Neuronal stem cell (in vitro differentiated cells): Measurements from ENCODE around the gene APIP.

Source experiments
- DNase-seq: peaks from one replicate; pipeline ENCODE4 v3.0.0-alpha.2; 2013; ENCODE audit warnings: low spot score
- H2AFZ ChIP-seq: one replicate; pipeline ENCODE4 v1.6.1; 2013; ENCODE audit warnings: mild to moderate bottlenecking, low read length, inconsistent platforms
- H2AK5ac ChIP-seq: 2 replicates; pipeline ENCODE4 v1.6.1; 2013; ENCODE audit warnings: low read depth, mild to moderate bottlenecking, inconsistent platforms, low read length, moderate library complexity, mixed read lengths
- H2BK120ac ChIP-seq: 2 replicates; pipeline ENCODE4 v1.6.1; 2013; ENCODE audit warnings: low read depth, mild to moderate bottlenecking, inconsistent platforms, low read length, moderate library complexity, mixed read lengths
- H2BK12ac ChIP-seq: one replicate; pipeline ENCODE4 v1.6.1; 2013; ENCODE audit warnings: low read length, inconsistent platforms
- H2BK15ac ChIP-seq: 2 replicates; pipeline ENCODE4 v1.6.1; 2013; ENCODE audit warnings: mild to moderate bottlenecking, low read length, inconsistent platforms, mixed read lengths
- H2BK5ac ChIP-seq: one replicate; pipeline ENCODE4 v1.6.1; 2013; ENCODE audit warnings: inconsistent platforms, mild to moderate bottlenecking, low read length, moderate library complexity
- H3K14ac ChIP-seq: one replicate; pipeline ENCODE4 v1.6.1; 2013; ENCODE audit warnings: low read length, inconsistent platforms
- H3K18ac ChIP-seq: 2 replicates; pipeline ENCODE4 v1.6.1; 2013; ENCODE audit warnings: low read length, inconsistent platforms
- H3K23ac ChIP-seq: 2 replicates; pipeline ENCODE4 v1.6.1; 2013; ENCODE audit warnings: low read depth, mild to moderate bottlenecking, mixed read lengths, low read length, inconsistent platforms; ENCODE audit not compliant: poor library complexity
- H3K27ac ChIP-seq: replicated peaks from 3 replicates; pipeline ENCODE4 v1.5.1; 2013; ENCODE audit warnings: low read length, inconsistent platforms
- H3K27me3 ChIP-seq, 3 experiments: 2 replicates each; pipeline ENCODE4 v1.6.1; 2013; ENCODE audit warnings: low read length in 3 of 3, mild to moderate bottlenecking in 2 of 3, inconsistent platforms in 1 of 3, low read depth in 1 of 3, mixed read lengths in 1 of 3, moderate library complexity in 1 of 3; ENCODE audit not compliant: control insufficient read depth in 3 of 3, insufficient read depth in 3 of 3
- H3K36me3 ChIP-seq, 2 donors: replicated peaks in 1 of 2; 2 replicates each; pipeline ENCODE4 v1.6.1; 2013; ENCODE audit warnings: low read length in 2 of 2; ENCODE audit not compliant: control insufficient read depth in 2 of 2, insufficient read depth in 2 of 2
- H3K4ac ChIP-seq: 2 replicates; pipeline ENCODE4 v1.6.1; 2013; ENCODE audit warnings: inconsistent platforms, mild to moderate bottlenecking, low read length, moderate library complexity
- H3K4me1 ChIP-seq, 2 donors: 1 replicate in 1 of 2; 2 replicates in 1 of 2; pipeline ENCODE4 v1.6.1; 2013; ENCODE audit warnings: low read length in 2 of 2, low read depth in 1 of 2; ENCODE audit not compliant: control insufficient read depth in 2 of 2, insufficient read depth in 1 of 2
- H3K4me2 ChIP-seq: one replicate; pipeline ENCODE4 v1.6.1; 2013; ENCODE audit warnings: mild to moderate bottlenecking, low read length, inconsistent platforms; ENCODE audit not compliant: insufficient read depth, poor library complexity, severe bottlenecking
- H3K4me3 ChIP-seq, 2 donors: 2 replicates each; pipeline ENCODE4 v1.5.1; 2013; ENCODE audit warnings: low read length in 2 of 2, mild to moderate bottlenecking in 2 of 2, inconsistent platforms in 1 of 2, moderate library complexity in 1 of 2
- H3K79me1 ChIP-seq: one replicate; pipeline ENCODE4 v1.6.1; 2013; ENCODE audit warnings: low read depth, mild to moderate bottlenecking, inconsistent platforms, low read length, moderate library complexity
- H3K9ac ChIP-seq: one replicate; pipeline ENCODE4 v1.6.1; 2013; ENCODE audit warnings: mild to moderate bottlenecking, low read depth, low read length, inconsistent platforms; ENCODE audit not compliant: poor library complexity
- H3K9me3 ChIP-seq, 2 donors: replicated peaks in 1 of 2; 2 replicates each; pipeline versions ENCODE3 to v1.6.1; 2013; ENCODE audit warnings: low read length in 2 of 2, mild to moderate bottlenecking in 2 of 2, inconsistent platforms in 1 of 2, low read depth in 1 of 2, mixed read lengths in 1 of 2, moderate library complexity in 1 of 2; ENCODE audit not compliant: control insufficient read depth in 2 of 2, insufficient read depth in 1 of 2
- H4K8ac ChIP-seq: one replicate; pipeline ENCODE4 v1.6.1; 2013; ENCODE audit warnings: low read depth, mild to moderate bottlenecking, inconsistent platforms, low read length, moderate library complexity
- H4K91ac ChIP-seq: one replicate; pipeline ENCODE4 v1.6.1; 2013; ENCODE audit warnings: low read length, low read depth, mild to moderate bottlenecking, inconsistent platforms; ENCODE audit not compliant: poor library complexity
- WGBS, 2 donors: extraction: QIAGEN DNeasy Blood & Tissue Kit; methylation state at CpG; one replicate each; pipeline ENCODE4 v1.1.7; 2013; ENCODE audit warnings: missing lambda C conversion rate in 2 of 2, mixed read lengths in 1 of 2; ENCODE audit not compliant: insufficient read length in 2 of 2, insufficient replicate concordance in 1 of 2; ENCODE audit errors: extremely low coverage in 2 of 2; 5-methylcytosine and 5-hydroxymethylcytosine counted together

The APIP gene

GRCh38 chr11:34856251-34856650, 59.9 kb downstream of the APIP start:
- H3K79me1 ChIP-seq: no peaks in the 10 kb centered on the region
- no peaks in the 10 kb centered on the region for H3K4me1 ChIP-seq
- no peak overlapping the region for H2AK5ac ChIP-seq
- no peak overlapping the region for H2AFZ ChIP-seq
- H2BK5ac ChIP-seq: no peak overlapping the region
- no peak overlapping the region for H3K18ac ChIP-seq
- WGBS, 2 donors: no CpG with 5 or more reads among the region's 1 CpG
- H3K36me3 ChIP-seq: no peaks in the 10 kb centered on the region
- no peak overlapping the region for H2BK120ac ChIP-seq
- no peak overlapping the region for H3K27ac ChIP-seq
- H2BK15ac ChIP-seq: no peak overlapping the region
- H3K27me3 ChIP-seq: no peaks in the 10 kb centered on the region
- no peak overlapping the region for H3K4me3 ChIP-seq
- no peak overlapping the region for H3K4me2 ChIP-seq
- no peaks in the 10 kb centered on the region for H3K9me3 ChIP-seq
- no peak overlapping the region for H2BK12ac ChIP-seq
- no peak for DNase-seq
- no peak overlapping the region for H3K9ac ChIP-seq
- no peak overlapping the region for H4K8ac ChIP-seq
- H4K91ac ChIP-seq: no peak overlapping the region
- H3K23ac ChIP-seq: no peak overlapping the region
- H3K14ac ChIP-seq: no peak overlapping the region
- H3K4ac ChIP-seq: no peak overlapping the region

GRCh38 chr11:34855754-34856095, 60.5 kb downstream of the APIP start:
- no peak overlapping the region for H3K18ac ChIP-seq
- H3K4me1 ChIP-seq: no peaks in the 10 kb centered on the region
- no peak overlapping the region for H3K4me3 ChIP-seq
- no peak overlapping the region for H4K8ac ChIP-seq
- no peaks in the 10 kb centered on the region for H3K36me3 ChIP-seq
- no peak overlapping the region for H2BK12ac ChIP-seq
- H3K14ac ChIP-seq: no peak overlapping the region
- no peak overlapping the region for H2AFZ ChIP-seq
- H3K4me2 ChIP-seq: no peak overlapping the region
- H3K9ac ChIP-seq: no peak overlapping the region
- H3K4ac ChIP-seq: no peak overlapping the region
- H3K79me1 ChIP-seq: no peaks in the 10 kb centered on the region
- no peak overlapping the region for H3K27ac ChIP-seq
- no peaks in the 10 kb centered on the region for H3K27me3 ChIP-seq
- H2BK15ac ChIP-seq: no peak overlapping the region
- no peak overlapping the region for H2BK5ac ChIP-seq
- H4K91ac ChIP-seq: no peak overlapping the region
- DNase-seq: no peak
- no peak overlapping the region for H2AK5ac ChIP-seq
- no peak overlapping the region for H3K23ac ChIP-seq
- no peak overlapping the region for H2BK120ac ChIP-seq
- no CpG with 5 or more reads among the region's 3 CpGs for WGBS, 2 donors
- no peaks in the 10 kb centered on the region for H3K9me3 ChIP-seq

GRCh38 chr11:34855021-34855753, 61.0 kb downstream of the APIP start:
- WGBS, 2 donors: no CpG with 5 or more reads among the region's 5 CpGs
- no peak overlapping the region for H3K9ac ChIP-seq
- no peaks in the 10 kb centered on the region for H3K36me3 ChIP-seq
- no peak overlapping the region for H4K91ac ChIP-seq
- no peak overlapping the region for H2BK12ac ChIP-seq
- no peak overlapping the region for H2AK5ac ChIP-seq
- H3K18ac ChIP-seq: no peak overlapping the region
- H2BK5ac ChIP-seq: no peak overlapping the region
- no peak overlapping the region for H3K4ac ChIP-seq
- no peak overlapping the region for H2AFZ ChIP-seq
- no peaks in the 10 kb centered on the region for H3K79me1 ChIP-seq
- H3K4me2 ChIP-seq: no peak overlapping the region
- H2BK15ac ChIP-seq: no peak overlapping the region
- no peak for DNase-seq
- H3K23ac ChIP-seq: no peak overlapping the region
- H3K4me3 ChIP-seq: no peak overlapping the region
- no peak overlapping the region for H3K27ac ChIP-seq
- no peaks in the 10 kb centered on the region for H3K9me3 ChIP-seq
- H3K4me1 ChIP-seq: no peaks in the 10 kb centered on the region
- no peaks in the 10 kb centered on the region for H3K27me3 ChIP-seq
- no peak overlapping the region for H3K14ac ChIP-seq
- H4K8ac ChIP-seq: no peak overlapping the region
- H2BK120ac ChIP-seq: no peak overlapping the region

- H3K36me3 ChIP-seq: no peaks in the 10 kb centered on the region
- H3K4me2 ChIP-seq: no peak overlapping the region
- H4K91ac ChIP-seq: no peak overlapping the region
- no peaks in the 10 kb centered on the region for H3K4me1 ChIP-seq
- H3K79me1 ChIP-seq: no peaks in the 10 kb centered on the region
- no peak overlapping the region for H2BK12ac ChIP-seq
- no peak for DNase-seq
- H4K8ac ChIP-seq: no peak overlapping the region
- no peak overlapping the region for H2BK15ac ChIP-seq
- no peak overlapping the region for H2AK5ac ChIP-seq
- H3K4me3 ChIP-seq: no peak overlapping the region
- H3K4ac ChIP-seq: no peak overlapping the region
- no peak overlapping the region for H3K14ac ChIP-seq
- H2BK120ac ChIP-seq: no peak overlapping the region
- H3K27ac ChIP-seq: no peak overlapping the region
- no peak overlapping the region for H3K23ac ChIP-seq
- H2BK5ac ChIP-seq: no peak overlapping the region
- no peaks in the 10 kb centered on the region for H3K27me3 ChIP-seq
- H2AFZ ChIP-seq: no peak overlapping the region
- H3K18ac ChIP-seq: no peak overlapping the region
- H3K9me3 ChIP-seq: no peaks in the 10 kb centered on the region
- no peak overlapping the region for H3K9ac ChIP-seq
These were observed 64.3 kb downstream of the APIP start for GRCh38 chr11:34851916-34852315.
